Measurements from ENCODE around the gene CALHM5. TPM values are rescaled to one million over a fixed set of nuclear protein-coding genes. Genes with fewer than 3 reads are reported as not detected.

Gene CALHM5
- total and polyA plus RNA-seq, 10 of the 15 experiments (the other 5 are each of a cell fraction or from before 2014, with no cell fraction given) = not detected

DNA sequence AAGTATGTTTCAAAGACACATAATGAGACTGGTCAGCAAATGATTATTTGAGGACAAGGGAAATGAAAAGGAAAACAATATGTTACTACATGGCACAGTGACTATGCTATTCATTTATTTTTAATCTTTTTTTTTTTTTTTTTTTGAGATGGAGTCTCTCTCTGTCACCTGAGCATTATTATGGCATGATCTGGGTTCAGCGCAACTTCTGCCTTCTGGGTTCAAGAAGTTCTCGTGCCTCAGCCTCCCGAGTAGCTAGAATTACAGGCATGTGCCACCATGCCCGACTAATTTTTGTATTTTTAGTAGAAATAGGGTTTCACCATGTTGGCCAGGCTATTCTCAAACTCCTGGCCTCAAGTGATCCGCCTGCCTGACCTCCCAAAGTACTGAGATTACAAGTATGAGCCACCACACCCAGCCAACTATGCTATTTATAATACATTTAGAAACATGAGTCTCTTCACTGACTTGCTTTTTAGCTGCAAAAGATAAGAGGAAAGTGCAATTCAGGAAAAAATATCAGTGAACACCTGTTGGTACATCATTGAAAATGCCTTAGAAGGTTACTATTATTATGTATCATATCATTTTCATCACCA lies 45.5 kb downstream of the CALHM5 start (continued):
- TF ChIP-seq, protein P1, sequence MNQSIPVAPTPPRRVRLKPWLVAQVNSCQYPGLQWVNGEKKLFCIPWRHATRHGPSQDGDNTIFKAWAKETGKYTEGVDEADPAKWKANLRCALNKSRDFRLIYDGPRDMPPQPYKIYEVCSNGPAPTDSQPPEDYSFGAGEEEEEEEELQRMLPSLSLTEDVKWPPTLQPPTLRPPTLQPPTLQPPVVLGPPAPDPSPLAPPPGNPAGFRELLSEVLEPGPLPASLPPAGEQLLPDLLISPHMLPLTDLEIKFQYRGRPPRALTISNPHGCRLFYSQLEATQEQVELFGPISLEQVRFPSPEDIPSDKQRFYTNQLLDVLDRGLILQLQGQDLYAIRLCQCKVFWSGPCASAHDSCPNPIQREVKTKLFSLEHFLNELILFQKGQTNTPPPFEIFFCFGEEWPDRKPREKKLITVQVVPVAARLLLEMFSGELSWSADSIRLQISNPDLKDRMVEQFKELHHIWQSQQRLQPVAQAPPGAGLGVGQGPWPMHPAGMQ (IDR thresholded peaks at IDR 0.05; ENCODE audit: borderline replicate concordance) = no peak
- TF ChIP-seq TAF1 (IDR thresholded peaks at IDR 0.05; ENCODE audit: borderline replicate concordance, low read depth, low read length) (no peak), WRNIP1 (IDR thresholded peaks at IDR 0.05; ENCODE audit: borderline replicate concordance, low read depth, low read length) (no peak)

DNA sequence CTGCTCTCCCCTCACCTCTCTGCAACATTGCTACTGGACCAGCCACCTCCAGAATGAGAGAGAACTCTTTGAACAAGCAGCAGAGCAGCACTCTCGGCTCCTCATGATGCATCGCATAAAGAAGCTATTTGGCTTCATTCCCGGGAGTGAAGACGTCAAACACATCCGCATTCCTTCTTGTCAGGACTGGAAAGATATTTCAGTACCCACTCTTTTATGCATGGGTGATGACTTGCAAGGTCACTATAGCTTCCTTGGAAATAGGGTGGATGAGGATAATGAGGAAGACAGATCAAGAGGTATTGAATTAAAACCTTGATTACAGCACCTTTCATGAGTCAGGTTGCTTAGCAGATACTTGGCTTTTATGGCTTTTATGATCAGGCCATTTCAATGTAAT lies 46.5 kb downstream of the CALHM5 start:
- no peaks in the 10 kb centered on the region for H3K4me1 ChIP-seq (ENCODE audit: control insufficient read depth, insufficient read depth, low read length)
- intact Hi-C loops (cut with micrococcal nuclease; ENCODE audit: unreplicated experiment) (no loop called here), in situ Hi-C loops (cut with MboI) (no loop called here)
- TF ChIP-seq IRF4 (IDR thresholded peaks at IDR 0.05; ENCODE audit: low read depth, low read length) (no peak), TBL1XR1 (IDR thresholded peaks at IDR 0.05; ENCODE audit: low read depth, low read length) (no peak), ZBED1 (IDR thresholded peaks at IDR 0.05; ENCODE audit: borderline replicate concordance) (no peak), CHD4 (IDR thresholded peaks at IDR 0.05) (no peak), ZZZ3 (IDR thresholded peaks at IDR 0.05; ENCODE audit: control insufficient read depth, insufficient read length, low read depth) (no peak), MEF2B (IDR thresholded peaks at IDR 0.05; ENCODE audit: partially characterized antibody, poor library complexity, severe bottlenecking) (no peak), FOXK2 (IDR thresholded peaks at IDR 0.05) (no peak), HCFC1 (IDR thresholded peaks at IDR 0.05; ENCODE audit: low read length) (no peak), ZNF217 (IDR thresholded peaks at IDR 0.05) (no peak), NRF1 (conservative IDR thresholded peaks at IDR 0.05; ENCODE audit: low read depth, low read length) (no peak), ZNF384 (IDR thresholded peaks at IDR 0.05; ENCODE audit: borderline replicate concordance, low read depth, low read length) (no peak)
- TF ChIP-seq, protein P2, sequence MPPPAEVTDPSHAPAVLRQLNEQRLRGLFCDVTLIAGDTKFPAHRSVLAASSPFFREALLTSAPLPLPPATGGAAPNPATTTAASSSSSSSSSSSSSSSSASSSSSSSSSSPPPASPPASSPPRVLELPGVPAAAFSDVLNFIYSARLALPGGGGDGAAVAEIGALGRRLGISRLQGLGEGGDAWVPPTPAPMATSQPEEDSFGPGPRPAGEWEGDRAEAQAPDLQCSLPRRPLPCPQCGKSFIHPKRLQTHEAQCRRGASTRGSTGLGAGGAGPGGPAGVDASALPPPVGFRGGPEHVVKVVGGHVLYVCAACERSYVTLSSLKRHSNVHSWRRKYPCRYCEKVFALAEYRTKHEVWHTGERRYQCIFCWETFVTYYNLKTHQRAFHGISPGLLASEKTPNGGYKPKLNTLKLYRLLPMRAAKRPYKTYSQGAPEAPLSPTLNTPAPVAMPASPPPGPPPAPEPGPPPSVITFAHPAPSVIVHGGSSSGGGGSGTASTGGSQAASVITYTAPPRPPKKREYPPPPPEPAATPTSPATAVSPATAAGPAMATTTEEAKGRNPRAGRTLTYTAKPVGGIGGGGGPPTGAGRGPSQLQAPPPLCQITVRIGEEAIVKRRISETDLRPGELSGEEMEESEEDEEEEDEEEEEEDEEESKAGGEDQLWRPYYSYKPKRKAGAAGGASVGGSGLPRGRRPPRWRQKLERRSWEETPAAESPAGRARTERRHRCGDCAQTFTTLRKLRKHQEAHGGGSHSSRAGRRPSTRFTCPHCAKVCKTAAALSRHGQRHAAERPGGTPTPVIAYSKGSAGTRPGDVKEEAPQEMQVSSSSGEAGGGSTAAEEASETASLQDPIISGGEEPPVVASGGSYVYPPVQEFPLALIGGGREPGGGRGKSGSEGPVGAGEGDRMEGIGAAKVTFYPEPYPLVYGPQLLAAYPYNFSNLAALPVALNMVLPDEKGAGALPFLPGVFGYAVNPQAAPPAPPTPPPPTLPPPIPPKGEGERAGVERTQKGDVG (CRISPR knock-in tag; IDR thresholded peaks at IDR 0.05) = no peak
- TF ChIP-seq, protein P3, sequence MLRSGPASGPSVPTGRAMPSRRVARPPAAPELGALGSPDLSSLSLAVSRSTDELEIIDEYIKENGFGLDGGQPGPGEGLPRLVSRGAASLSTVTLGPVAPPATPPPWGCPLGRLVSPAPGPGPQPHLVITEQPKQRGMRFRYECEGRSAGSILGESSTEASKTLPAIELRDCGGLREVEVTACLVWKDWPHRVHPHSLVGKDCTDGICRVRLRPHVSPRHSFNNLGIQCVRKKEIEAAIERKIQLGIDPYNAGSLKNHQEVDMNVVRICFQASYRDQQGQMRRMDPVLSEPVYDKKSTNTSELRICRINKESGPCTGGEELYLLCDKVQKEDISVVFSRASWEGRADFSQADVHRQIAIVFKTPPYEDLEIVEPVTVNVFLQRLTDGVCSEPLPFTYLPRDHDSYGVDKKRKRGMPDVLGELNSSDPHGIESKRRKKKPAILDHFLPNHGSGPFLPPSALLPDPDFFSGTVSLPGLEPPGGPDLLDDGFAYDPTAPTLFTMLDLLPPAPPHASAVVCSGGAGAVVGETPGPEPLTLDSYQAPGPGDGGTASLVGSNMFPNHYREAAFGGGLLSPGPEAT (IDR thresholded peaks at IDR 0.05; ENCODE audit: low read depth) = no peak
- TF ChIP-seq, protein P4, sequence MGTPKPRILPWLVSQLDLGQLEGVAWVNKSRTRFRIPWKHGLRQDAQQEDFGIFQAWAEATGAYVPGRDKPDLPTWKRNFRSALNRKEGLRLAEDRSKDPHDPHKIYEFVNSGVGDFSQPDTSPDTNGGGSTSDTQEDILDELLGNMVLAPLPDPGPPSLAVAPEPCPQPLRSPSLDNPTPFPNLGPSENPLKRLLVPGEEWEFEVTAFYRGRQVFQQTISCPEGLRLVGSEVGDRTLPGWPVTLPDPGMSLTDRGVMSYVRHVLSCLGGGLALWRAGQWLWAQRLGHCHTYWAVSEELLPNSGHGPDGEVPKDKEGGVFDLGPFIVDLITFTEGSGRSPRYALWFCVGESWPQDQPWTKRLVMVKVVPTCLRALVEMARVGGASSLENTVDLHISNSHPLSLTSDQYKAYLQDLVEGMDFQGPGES (IDR thresholded peaks at IDR 0.05) = no peak
- ATAC-seq = no peak
- H3K4me2 ChIP-seq (ENCODE audit: control insufficient read depth, insufficient read depth) = no peak overlapping the region
- H2AFZ ChIP-seq (ENCODE audit: control insufficient read depth, low read depth, low read length) = no peak overlapping the region
- no peak overlapping the region for H3K27ac ChIP-seq (ENCODE audit: control insufficient read depth, insufficient read depth)
- ChIA-PET SMC1A (ENCODE audit: uncharacterized antibody, unreplicated experiment) (interaction anchor here (1.0 to 1.8 kb wide), 3 partner anchors 13 to 269 kb away, joined by 3 to 6 read pairs (median 4); partner anchors contain the start of gene TRAPPC3L), CTCF (interaction anchor here (1.1 to 4.4 kb wide), 7 partner anchors 13 to 341 kb away, joined by 3 to 48 read pairs (median 5); partner anchors contain the start of gene RWDD1), RAD21 (ENCODE audit: unreplicated experiment) (no interaction called here), POLR2A (no interaction called here)
- H3K9me3 ChIP-seq (replicated peaks; ENCODE audit: control insufficient read depth, insufficient read depth, low read length) = no peaks in the 10 kb centered on the region
- H3K27me3 ChIP-seq (replicated peaks in 1 of 2; ENCODE audit: control insufficient read depth in 2 of 2, insufficient read depth in 2 of 2, low read length in 1 of 2) = no peaks in the 10 kb centered on the region; a peak in 1 of 4 replicates
- DNase-seq (ENCODE audit: low read depth, low spot score) = no peak
- no peak for FAIRE-seq
- no TSS peak for BruUV-seq (replicated peaks)
- no peak overlapping the region for H3K9ac ChIP-seq (ENCODE audit: control insufficient read depth, insufficient read depth, low read length)
- H3K79me2 ChIP-seq (ENCODE audit: control insufficient read depth, insufficient read depth, low read length) = no peaks in the 10 kb centered on the region
- no peaks in the 10 kb centered on the region for H4K20me1 ChIP-seq (ENCODE audit: control insufficient read depth, insufficient read depth)
- H3K36me3 ChIP-seq (ENCODE audit: control insufficient read depth in 2 of 2, insufficient read depth in 2 of 2, low read length in 1 of 2) = no peaks in the 10 kb centered on the region
- WGBS (ENCODE audit: insufficient coverage, insufficient replicate concordance, low lambda C conversion rate, missing lambda C conversion rate) = 96% methylated on average over 5 of the region's 5 CpGs
- H3K4me3 ChIP-seq = no peak overlapping the region
